Upper lobe of left lung (tissue), 6 donors: ENCODE measurements around the gene LRRC43. TPM values are rescaled to one million over a fixed set of nuclear protein-coding genes. Genes with fewer than 3 reads are reported as not detected.

ENCODE experiments used
- ATAC-seq, 2 donors: fragments of 200-7000 bp; cut with Tn5 transposase; one replicate each; pipeline ENCODE4 v1.9.1; 2022; ENCODE audit warnings: mild to moderate bottlenecking in 2 of 2, moderate library complexity in 2 of 2; ENCODE audit not compliant: low FRiP score in 2 of 2
- DNase-seq, 2 donors: peaks; one replicate each; pipeline ENCODE4 v3.0.0-alpha.2; 2019 to 2020
- H3K27ac ChIP-seq, 4 donors: fragments of 200-600 bp; sonication (generic); one replicate each; pipeline ENCODE4 v1.5.1; 2016 to 2019
- H3K27me3 ChIP-seq, 4 donors: fragments of 200-600 bp; sonication (generic); one replicate each; pipeline ENCODE4 v1.5.1; 2017 to 2019
- H3K36me3 ChIP-seq, 4 donors: fragments of 200-600 bp; sonication (generic); one replicate each; pipeline ENCODE4 v1.5.1; 2016 to 2019
- H3K4me1 ChIP-seq, 4 donors: fragments of 200-600 bp; sonication (generic); one replicate each; pipeline ENCODE4 v1.5.1; 2018 to 2019
- H3K4me3 ChIP-seq, 4 donors: fragments of 200-600 bp; sonication (generic); one replicate each; pipeline ENCODE4 v1.5.1; 2017 to 2019; ENCODE audit warnings: mild to moderate bottlenecking in 2 of 4, moderate library complexity in 1 of 4
- H3K9me3 ChIP-seq, 4 donors: fragments of 200-600 bp; sonication (generic); one replicate each; pipeline ENCODE4 v1.5.1; 2018 to 2019
- CTCF ChIP-seq, 6 experiments: fragments of 450-650 bp in 4 of 6; fragments of 200-600 bp in 2 of 6; sonication (generic) in 2 of 6; IDR thresholded peaks; one replicate each; pipeline ENCODE4 v1.5.1; 2016 to 2019; ENCODE audit warnings: antibody characterized with exemption in 6 of 6
- EP300 ChIP-seq, 4 donors: sonication (generic); formaldehyde crosslinking; IDR thresholded peaks; one replicate each; pipeline ENCODE4 v1.5.1; 2017; ENCODE audit warnings: antibody characterized with exemption in 4 of 4, control low read depth in 2 of 4
- POLR2A ChIP-seq, 4 donors: fragments of 450-650 bp; IDR thresholded peaks; one replicate each; pipeline ENCODE4 v1.5.1; 2016 to 2017; ENCODE audit warnings: antibody characterized with exemption in 4 of 4, mild to moderate bottlenecking in 2 of 4
- POLR2AphosphoS5 ChIP-seq, 2 donors: sonication (generic); formaldehyde crosslinking; IDR thresholded peaks; one replicate each; pipeline ENCODE4 v1.5.1; 2017; ENCODE audit warnings: antibody characterized with exemption in 2 of 2
- WGBS, 2 donors: methylation state at CpG; one replicate each; pipeline ENCODE4 v1.1.5; 2017 to 2018; 5-methylcytosine and 5-hydroxymethylcytosine counted together
- total RNA-seq, 6 donors: library from RNA; depleted of rRNA in 4 of 6; stranded (reverse); fragments of >200 nt in 4 of 6; gene quantifications; one replicate each; pipeline versions ENCODE4 v1.1.0 to v1.2.1, GENCODE V29; 2016 to 2021
- donor health status: DM: no; HTN: no; CAD: no; lungs with moderate emphysema.
- donor health status: DM: no; HTN: yes; CAD: no; lungs with severe emphysema.

The LRRC43 gene
- total RNA-seq, 6 donors from 2014 or later, result 0.72 to 13.6 (median 5.5) TPM

- WGBS, 2 donors, result 95 to 97% methylated on average over 5 of the region's 5 CpGs
- Histone ChIP-seq H3K4me1 (no peaks in the 10 kb centered on the region), H3K36me3 (peaks cover 9 to 86% (median 41%) of the 10 kb centered on the region in 4 donors), H3K9me3 (no peaks in the 10 kb centered on the region), H3K27me3 (no peaks in the 10 kb centered on the region), H3K27ac (no peak overlapping the region), H3K4me3 (no peak overlapping the region)
- no peak for DNase-seq
- no peak for ATAC-seq
- no peak for TF ChIP-seq CTCF (IDR thresholded peaks at IDR 0.05)
- no peak for TF ChIP-seq POLR2AphosphoS5 (IDR thresholded peaks at IDR 0.05)
- TF ChIP-seq POLR2A (IDR thresholded peaks at IDR 0.05), result no peak
- TF ChIP-seq EP300 (IDR thresholded peaks at IDR 0.05), result no peak
Observed at GRCh38 chr12:122238861-122239260, 55.9 kb downstream of the LRRC43 start.

DNA sequence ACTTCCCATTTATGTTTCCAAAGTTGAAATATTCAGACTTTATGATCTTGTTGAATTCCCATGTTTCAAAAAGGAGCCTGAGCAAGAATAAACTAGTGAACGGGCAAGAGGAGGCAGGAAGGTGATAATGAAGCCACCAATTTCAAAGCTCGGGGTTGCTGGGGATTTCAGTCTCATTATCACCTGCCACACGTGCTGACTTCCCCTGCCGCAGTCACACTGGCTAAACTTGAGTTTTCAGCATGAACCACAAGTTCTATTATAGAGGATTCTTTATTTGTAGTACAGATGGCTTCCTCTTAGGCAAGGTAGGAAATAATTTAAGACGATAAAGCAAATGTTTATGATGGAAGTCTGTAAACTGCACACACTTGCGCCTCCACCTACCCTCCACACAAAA lies 61.0 kb downstream of the LRRC43 start:
- no peaks in the 10 kb centered on the region for H3K27me3 ChIP-seq
- H3K4me3 ChIP-seq, result no peak overlapping the region
- peaks cover 8 to 67% (median 33%) of the 10 kb centered on the region in 4 donors for H3K36me3 ChIP-seq
- DNase-seq (no peak), ATAC-seq (no peak)
- no peaks in the 10 kb centered on the region for H3K4me1 ChIP-seq
- no peak for TF ChIP-seq POLR2AphosphoS5 (IDR thresholded peaks at IDR 0.05)
- TF ChIP-seq CTCF (IDR thresholded peaks at IDR 0.05), result no peak
- TF ChIP-seq POLR2A (IDR thresholded peaks at IDR 0.05), result no peak
- TF ChIP-seq EP300 (IDR thresholded peaks at IDR 0.05), result no peak
- no peaks in the 10 kb centered on the region for H3K9me3 ChIP-seq
- H3K27ac ChIP-seq, result no peak overlapping the region
- 74 to 78% methylated on average over 6 of the region's 6 CpGs for WGBS, 2 donors

- no peak for ATAC-seq
- Histone ChIP-seq H3K27ac (peak overlapping the region in 1 of 4 donors; percentile 18), H3K36me3 (peaks cover 16 to 70% (median 36%) of the 10 kb centered on the region in 4 donors)
Observed at GRCh38 chr12:122244565-122245371, 61.8 kb downstream of the LRRC43 start.

GRCh38 chr12:122245553-122245952 lies 62.6 kb downstream of the LRRC43 start:
- no peak for DNase-seq
- Histone ChIP-seq H3K9me3 (no peaks in the 10 kb centered on the region), H3K36me3 (peaks cover 16 to 72% (median 37%) of the 10 kb centered on the region in 4 donors), H3K4me3 (no peak overlapping the region), H3K27me3 (no peaks in the 10 kb centered on the region), H3K27ac (peak overlapping the region in 1 of 4 donors; percentile 18), H3K4me1 (no peaks in the 10 kb centered on the region)
- no peak for TF ChIP-seq CTCF (IDR thresholded peaks at IDR 0.05)
- no peak for TF ChIP-seq POLR2A (IDR thresholded peaks at IDR 0.05)
- no peak for TF ChIP-seq EP300 (IDR thresholded peaks at IDR 0.05)
- no peak for TF ChIP-seq POLR2AphosphoS5 (IDR thresholded peaks at IDR 0.05)
- no peak for ATAC-seq
- WGBS, 2 donors, result 86 to 100% methylated on average over 1 of the region's 1 CpG

More at GRCh38 chr12:122244565-122245371, 61.8 kb downstream of the LRRC43 start:
- Histone ChIP-seq H3K27me3 (no peaks in the 10 kb centered on the region), H3K4me3 (peak overlapping the region in 1 of 4 donors; percentile 0), H3K4me1 (no peaks in the 10 kb centered on the region), H3K9me3 (no peaks in the 10 kb centered on the region)
- 81 to 92% methylated on average over 10 to 11 of the region's 11 CpGs for WGBS, 2 donors
- no peak for TF ChIP-seq POLR2AphosphoS5 (IDR thresholded peaks at IDR 0.05)
- TF ChIP-seq EP300 (IDR thresholded peaks at IDR 0.05), result no peak
- no peak for TF ChIP-seq POLR2A (IDR thresholded peaks at IDR 0.05)
- no peak for TF ChIP-seq CTCF (IDR thresholded peaks at IDR 0.05)
- DNase-seq, result no peak
